HEK293 (cell line): ENCODE data around the gene MYO9B.

ENCODE experiments used
- CTCF ChIP-seq: fragments of 450-650 bp; formaldehyde crosslinking; IDR thresholded peaks from 2 replicates; pipeline ENCODE4 v1.5.1; 2016; ENCODE audit warnings: missing biosample characterization, missing genetic modification characterization
- REST ChIP-seq: fragments of 450-650 bp; formaldehyde crosslinking; IDR thresholded peaks from 2 replicates; pipeline ENCODE4 v1.5.1; 2016; ENCODE audit warnings: missing biosample characterization, missing genetic modification characterization
- ZBTB21 ChIP-seq: fragments of 450-650 bp; formaldehyde crosslinking; IDR thresholded peaks from 2 replicates; pipeline ENCODE4 v1.5.1; 2017; ENCODE audit warnings: missing biosample characterization, missing genetic modification characterization
- ZIC2 ChIP-seq: fragments of 450-650 bp; formaldehyde crosslinking; IDR thresholded peaks from 2 replicates; pipeline ENCODE4 v1.5.1; 2016; ENCODE audit warnings: missing biosample characterization, missing genetic modification characterization
- ZNF10 ChIP-seq: fragments of 450-650 bp; formaldehyde crosslinking; IDR thresholded peaks from 2 replicates; pipeline ENCODE4 v1.5.1; 2017; ENCODE audit warnings: missing biosample characterization, missing genetic modification characterization
- ZNF148 ChIP-seq: fragments of 450-650 bp; formaldehyde crosslinking; IDR thresholded peaks from 2 replicates; pipeline ENCODE4 v1.5.0; 2017; ENCODE audit warnings: missing biosample characterization, missing genetic modification characterization, borderline replicate concordance
- ZNF155 ChIP-seq: fragments of 450-650 bp; formaldehyde crosslinking; IDR thresholded peaks from 2 replicates; pipeline ENCODE4 v1.5.1; 2016; ENCODE audit warnings: missing biosample characterization, missing genetic modification characterization
- ZNF274 ChIP-seq, 2 experiments: fragments of 200-500 bp in 1 of 2; fragments of 450-650 bp in 1 of 2; sonication (Bioruptor generic) in 1 of 2; formaldehyde crosslinking in 1 of 2; IDR thresholded peaks; 2 replicates each; pipeline versions ENCODE4 v1.5.1 to v1.6.1; 2014 to 2016; ENCODE audit warnings: borderline replicate concordance in 1 of 2, inconsistent platforms in 1 of 2, low read length in 1 of 2, missing biosample characterization in 1 of 2, missing genetic modification characterization in 1 of 2
- ZNF416 ChIP-seq: fragments of 450-650 bp; formaldehyde crosslinking; IDR thresholded peaks from 2 replicates; pipeline ENCODE4 v1.5.1; 2016; ENCODE audit warnings: missing biosample characterization, missing genetic modification characterization
- ZNF785 ChIP-seq: fragments of 450-650 bp; formaldehyde crosslinking; IDR thresholded peaks from 2 replicates; pipeline ENCODE4 v1.5.1; 2016; ENCODE audit warnings: missing biosample characterization, missing genetic modification characterization

GRCh38 chr19:17048885-17049453 is 26.6 kb upstream of the MYO9B start:
- TF ChIP-seq REST (no peak), ZNF785 (tag by site-specific recombination) (no peak), ZNF155 (tag by site-specific recombination) (no peak), ZBTB21 (tag by site-specific recombination) (no peak), ZIC2 (tag by site-specific recombination) (no peak), ZNF148 (tag by site-specific recombination) (no peak), CTCF (no peak), ZNF10 (no peak), ZNF274 (IDR thresholded peaks at IDR 0.05; ENCODE audit: low read length) (no peak), ZNF274 (tag by site-specific recombination; IDR thresholded peaks at IDR 0.05; ENCODE audit: borderline replicate concordance) (no peak), ZNF416 (tag by site-specific recombination) (no peak)
